ENCODE data around the gene ADAM22.

- no peak for TF ChIP-seq POLR2A (IDR thresholded peaks at IDR 0.05; ENCODE audit: low read depth, low read length)
- no peak for TF ChIP-seq POLR2AphosphoS5 (IDR thresholded peaks at IDR 0.05; ENCODE audit: low read depth, low read length)
- TF ChIP-seq TAF1 (IDR thresholded peaks at IDR 0.05; ENCODE audit: borderline replicate concordance, low read depth, low read length), result no peak
Observed at GRCh38 chr7:88226886-88227516, 292.9 kb downstream of the ADAM22 start.
